ENCODE data around the gene USP5. TPM values are rescaled to one million over a fixed set of nuclear protein-coding genes. Genes with fewer than 3 reads are reported as not detected.

Gene USP5
- total RNA-seq, 2 experiments from 2014 or later, result 70.4 to 129 TPM

GRCh38 chr12:6832125-6832524, 19.8 kb upstream of the USP5 start:
- Histone ChIP-seq H3K4me1 (ENCODE audit: insufficient read depth, low read length, poor library complexity, severe bottlenecking) (peaks cover 26% of the 10 kb centered on the region), H3K9me2 (ENCODE audit: insufficient read depth, low read length) (no peaks in the 10 kb centered on the region), H3K27ac (ENCODE audit: low read depth, low read length, poor library complexity, severe bottlenecking) (no peak overlapping the region), H3K4me3 (ENCODE audit: low read depth, low read length, poor library complexity, severe bottlenecking) (no peak overlapping the region), H3K9me3 (ENCODE audit: low read length) (no peaks in the 10 kb centered on the region), H4K20me1 (ENCODE audit: insufficient read depth, low read length) (no peaks in the 10 kb centered on the region), H2AFZ (ENCODE audit: low read length) (no peak overlapping the region), H3K36me3 (ENCODE audit: insufficient read depth, low read length) (no peaks in the 10 kb centered on the region), H3K79me2 (ENCODE audit: insufficient read depth, low read depth, low read length) (no peaks in the 10 kb centered on the region), H3K4me2 (ENCODE audit: low read length) (no peak overlapping the region)
- no TSS peak for BruUV-seq (replicated peaks)
- intact Hi-C loops (cut with micrococcal nuclease; ENCODE audit: unreplicated experiment), result no loop called here
- CTCF ChIA-PET (ENCODE audit: unreplicated experiment), result no interaction called here
- TF ChIP-seq EZH2phosphoT487 (IDR thresholded peaks at IDR 0.05; ENCODE audit: borderline replicate concordance, low read depth, low read length) (no peak), CTCF (conservative IDR thresholded peaks at IDR 0.05; ENCODE audit: low read length) (no peak)
- no peak for DNase-seq (ENCODE audit: low spot score)
- POLR2A ChIA-PET, result interaction anchor here (0.9 kb wide), 1 partner anchor 9 kb away, joined by 5 read pairs; no protein-coding TSS in a partner anchor

GRCh38 chr12:6833189-6833890, 18.6 kb upstream of the USP5 start:
- no peak overlapping the region for H3K4me3 ChIP-seq (ENCODE audit: low read depth, low read length, poor library complexity, severe bottlenecking)
- ChIA-PET CTCF (ENCODE audit: unreplicated experiment) (interaction anchor here (1.2 kb wide), 1 partner anchor 18 kb away, joined by 5 read pairs; the partner anchor contains the start of genes CDCA3 and USP5), POLR2A (interaction anchor here (0.6 to 2.0 kb wide), 2 partner anchors 81 to 170 kb away, joined by 4 to 7 read pairs; partner anchors contain the start of gene MLF2)
- H4K20me1 ChIP-seq (ENCODE audit: insufficient read depth, low read length), result no peaks in the 10 kb centered on the region
- no peaks in the 10 kb centered on the region for H3K9me3 ChIP-seq (ENCODE audit: low read length)
- H3K4me2 ChIP-seq (ENCODE audit: low read length), result no peak overlapping the region
- DNase-seq (ENCODE audit: low spot score), result no peak
- no peaks in the 10 kb centered on the region for H3K79me2 ChIP-seq (ENCODE audit: insufficient read depth, low read depth, low read length)
- peaks cover 22% of the 10 kb centered on the region for H3K4me1 ChIP-seq (ENCODE audit: insufficient read depth, low read length, poor library complexity, severe bottlenecking)
- no peak overlapping the region for H3K27ac ChIP-seq (ENCODE audit: low read depth, low read length, poor library complexity, severe bottlenecking)
- intact Hi-C loops (cut with micrococcal nuclease; ENCODE audit: unreplicated experiment), result no loop called here
- H2AFZ ChIP-seq (ENCODE audit: low read length), result no peak overlapping the region
- H3K9me2 ChIP-seq (ENCODE audit: insufficient read depth, low read length), result no peaks in the 10 kb centered on the region
- TF ChIP-seq CTCF (conservative IDR thresholded peaks at IDR 0.05; ENCODE audit: low read length) (no peak), EZH2phosphoT487 (IDR thresholded peaks at IDR 0.05; ENCODE audit: borderline replicate concordance, low read depth, low read length) (no peak)
- no peaks in the 10 kb centered on the region for H3K36me3 ChIP-seq (ENCODE audit: insufficient read depth, low read length)
- no TSS peak for BruUV-seq (replicated peaks)

- ChIA-PET POLR2A (interaction anchor here (0.6 to 2.0 kb wide), 3 partner anchors 16 to 303 kb away, joined by 3 to 7 read pairs (median 3); partner anchors contain the start of gene MLF2), CTCF (ENCODE audit: unreplicated experiment) (interaction anchor here (0.6 kb wide), 2 partner anchors 13 to 35 kb away, joined by 3 read pairs; partner anchors contain the start of gene GPR162)
- Histone ChIP-seq H4K20me1 (ENCODE audit: insufficient read depth, low read length) (no peaks in the 10 kb centered on the region), H3K36me3 (ENCODE audit: insufficient read depth, low read length) (no peaks in the 10 kb centered on the region), H3K4me2 (ENCODE audit: low read length) (no peak overlapping the region), H3K4me3 (ENCODE audit: low read depth, low read length, poor library complexity, severe bottlenecking) (no peak overlapping the region), H3K9me2 (ENCODE audit: insufficient read depth, low read length) (no peaks in the 10 kb centered on the region), H3K9me3 (ENCODE audit: low read length) (no peaks in the 10 kb centered on the region), H2AFZ (ENCODE audit: low read length) (no peak overlapping the region), H3K4me1 (ENCODE audit: insufficient read depth, low read length, poor library complexity, severe bottlenecking) (peaks cover 23% of the 10 kb centered on the region), H3K27ac (ENCODE audit: low read depth, low read length, poor library complexity, severe bottlenecking) (no peak overlapping the region), H3K79me2 (ENCODE audit: insufficient read depth, low read depth, low read length) (no peaks in the 10 kb centered on the region)
- intact Hi-C loops (cut with micrococcal nuclease; ENCODE audit: unreplicated experiment), result no loop called here
- no TSS peak for BruUV-seq (replicated peaks)
- TF ChIP-seq EZH2phosphoT487 (IDR thresholded peaks at IDR 0.05; ENCODE audit: borderline replicate concordance, low read depth, low read length) (no peak), CTCF (conservative IDR thresholded peaks at IDR 0.05; ENCODE audit: low read length) (no peak)
- no peak for DNase-seq (ENCODE audit: low spot score)
Observed at GRCh38 chr12:6834254-6834653, 17.7 kb upstream of the USP5 start.

Measured in OCI-LY7 (cell line).